Right ventricle myocardium superior (tissue), 1 donor: ENCODE results near the gene MED15. TPM values are rescaled to one million over a fixed set of nuclear protein-coding genes. Genes with fewer than 3 reads are reported as not detected.
"Not testable (repeated sequence)": the region's sequence is repeated elsewhere in the genome, so short reads cannot be mapped to it uniquely, and the experiment has no call there.

Experiments
- ATAC-seq: fragments of 200-7000 bp; cut with Tn5 transposase; one replicate; pipeline ENCODE4 v1.9.1; 2020; ENCODE audit warnings: mild to moderate bottlenecking; ENCODE audit not compliant: poor library complexity
- DNase-seq: peaks from one replicate; pipeline ENCODE4 v3.0.0-alpha.2; 2020
- intact Hi-C: fragments of 100-400 bp; cut with DNase I; formaldehyde crosslinking; loops from one replicate; pipeline ENCODE4 v1.11.2; 2022
- total RNA-seq: library from RNA; stranded (reverse); fragmentation: NEBNext Ultra II Directional; extraction: Animal tissue kit (Norgen Biotek cat#: 25700); gene quantifications from one replicate; pipeline ENCODE4 v1.2.1, GENCODE V29; 2021
- donor health status: DM: no; HTN: yes; CAD: no; lungs with severe emphysema.

MED15 gene
- total RNA-seq, 1 donor from 2014 or later = 36.3 TPM

DNA sequence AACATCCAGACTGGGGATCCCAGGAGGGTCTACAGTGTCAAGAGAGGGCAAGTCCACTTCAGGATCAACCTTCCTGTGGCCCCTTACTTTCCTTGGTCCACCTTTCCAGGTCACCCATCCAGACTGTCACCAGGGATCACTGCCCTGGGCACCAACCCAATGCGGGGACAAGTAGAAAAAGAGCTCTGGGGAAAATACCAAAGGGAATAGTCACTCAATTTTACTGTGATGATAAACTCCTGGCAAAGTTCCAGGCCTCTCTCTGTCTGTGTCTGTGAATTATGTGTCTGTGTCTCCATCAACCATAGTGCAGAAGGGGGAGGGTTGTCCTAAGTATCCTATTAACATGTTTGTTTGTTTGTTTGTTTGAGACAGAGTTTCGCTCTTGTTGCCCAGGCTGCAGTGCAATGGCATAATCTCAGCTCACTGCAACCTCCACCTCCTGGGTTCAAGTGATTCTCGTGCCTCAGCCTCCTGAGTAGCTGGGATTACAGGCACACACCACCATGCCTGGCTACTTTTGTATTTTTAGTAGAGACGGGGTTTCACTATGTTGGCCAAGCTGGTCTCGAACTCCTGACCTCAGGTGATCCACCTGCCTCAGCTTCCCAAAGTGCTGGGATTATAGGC lies 3.0 kb upstream of the MED15 start:
- DNase-seq, intact Hi-C loops, ATAC-seq: not testable (repeated sequence)

DNA sequence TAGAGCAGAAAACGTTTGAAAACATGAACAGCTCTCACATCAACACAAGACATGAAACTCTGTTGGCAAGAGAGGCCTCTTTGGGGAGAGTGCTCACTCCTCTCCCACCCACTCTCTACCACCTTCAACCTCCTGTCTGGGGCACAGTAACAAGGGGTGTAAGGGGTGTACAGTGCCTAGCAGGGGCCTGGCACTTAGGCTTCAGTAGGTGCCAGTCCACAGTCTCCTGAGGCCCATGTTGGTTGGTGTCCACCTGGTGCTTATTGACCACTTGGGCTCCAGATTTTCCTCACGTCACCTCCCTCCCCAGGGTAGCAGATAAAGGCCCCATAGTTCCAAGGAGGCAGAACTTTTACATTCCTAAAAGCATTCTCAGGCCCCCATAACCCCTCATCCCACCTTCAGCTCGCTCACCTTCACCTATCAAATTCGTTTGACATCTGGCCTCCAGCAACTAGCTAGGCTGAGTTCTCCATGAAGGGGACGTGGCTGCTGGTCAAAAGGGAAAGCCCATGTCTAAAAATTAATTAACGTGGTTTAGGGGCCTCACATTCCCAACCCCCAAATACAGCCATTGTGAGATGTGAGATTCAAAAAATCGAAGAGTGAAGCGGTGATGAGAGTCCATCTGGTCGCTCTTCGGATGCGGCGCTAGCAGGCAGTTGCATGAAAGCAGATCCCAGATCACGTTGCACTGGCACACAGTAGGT lies 712 bp upstream of the MED15 start:
- no peak for ATAC-seq
- no peak for DNase-seq
- intact Hi-C loops = loop anchor here (5.0 kb wide), 1 partner anchor 46 kb away; no protein-coding TSS in a partner anchor

DNA sequence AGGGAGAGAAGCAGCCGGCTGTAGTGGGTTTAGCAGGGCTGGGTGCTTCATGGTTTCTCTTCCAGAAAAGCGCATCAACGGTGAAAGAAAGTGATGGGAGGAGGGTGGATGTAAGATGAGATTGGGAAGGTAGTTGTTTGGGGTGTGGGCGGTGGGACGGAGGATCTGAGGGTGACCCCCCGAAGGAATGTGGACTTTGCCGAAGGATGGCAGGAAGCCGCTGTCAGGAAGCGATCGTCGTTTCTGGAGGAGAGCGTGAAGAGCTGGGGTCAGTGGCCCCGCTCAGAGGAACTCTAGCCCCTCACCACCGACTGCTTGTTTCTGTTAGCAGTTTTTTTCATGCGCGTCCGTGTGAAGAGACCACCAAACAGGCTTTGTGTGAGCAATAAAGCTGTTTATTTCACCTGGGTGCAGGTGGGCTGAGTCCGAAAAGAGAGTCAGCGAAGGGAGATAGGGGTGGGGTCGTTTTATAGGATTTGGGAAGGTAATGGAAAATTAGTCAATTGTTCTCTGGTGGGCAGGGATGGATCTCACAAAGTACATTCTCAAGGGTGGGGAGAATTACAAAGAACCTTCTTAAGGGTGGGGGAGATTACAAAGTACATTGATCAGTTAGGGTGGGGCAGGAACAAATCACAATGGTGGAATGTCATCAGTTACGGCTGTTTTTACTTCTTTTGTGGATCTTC lies 801 bp downstream of the MED15 start:
- intact Hi-C loops = loop anchor here (5.0 kb wide), 1 partner anchor 44 kb away; no protein-coding TSS in a partner anchor
- ATAC-seq = peak; percentile 6
- not testable (repeated sequence) for DNase-seq

DNA sequence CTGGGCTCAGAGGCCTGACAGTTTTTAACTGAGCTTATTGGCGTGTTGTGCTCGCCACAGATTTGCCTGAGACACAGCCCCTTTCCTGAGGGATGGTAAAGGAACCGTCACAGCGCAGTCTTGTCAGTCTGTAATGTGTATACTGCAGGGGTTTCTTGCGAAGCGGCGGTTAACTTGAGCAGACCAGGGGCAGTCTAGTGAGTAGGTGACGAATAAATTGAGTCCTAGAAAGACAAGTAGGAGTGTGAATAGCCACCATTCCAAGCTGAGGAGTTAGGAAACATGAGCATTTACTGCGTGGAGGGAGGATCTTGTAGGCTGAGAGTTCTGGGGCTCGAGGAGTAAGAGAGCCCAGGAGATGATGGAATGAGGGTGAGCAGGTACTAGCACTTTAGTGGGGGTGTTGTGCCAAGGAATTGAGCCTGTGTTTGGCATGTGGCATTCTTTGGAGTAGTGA lies 1.4 kb downstream of the MED15 start:
- ATAC-seq (peak; percentile 1), DNase-seq (no peak)
- intact Hi-C loops = loop anchor here (5.0 kb wide), 1 partner anchor 43 kb away; no protein-coding TSS in a partner anchor

DNA sequence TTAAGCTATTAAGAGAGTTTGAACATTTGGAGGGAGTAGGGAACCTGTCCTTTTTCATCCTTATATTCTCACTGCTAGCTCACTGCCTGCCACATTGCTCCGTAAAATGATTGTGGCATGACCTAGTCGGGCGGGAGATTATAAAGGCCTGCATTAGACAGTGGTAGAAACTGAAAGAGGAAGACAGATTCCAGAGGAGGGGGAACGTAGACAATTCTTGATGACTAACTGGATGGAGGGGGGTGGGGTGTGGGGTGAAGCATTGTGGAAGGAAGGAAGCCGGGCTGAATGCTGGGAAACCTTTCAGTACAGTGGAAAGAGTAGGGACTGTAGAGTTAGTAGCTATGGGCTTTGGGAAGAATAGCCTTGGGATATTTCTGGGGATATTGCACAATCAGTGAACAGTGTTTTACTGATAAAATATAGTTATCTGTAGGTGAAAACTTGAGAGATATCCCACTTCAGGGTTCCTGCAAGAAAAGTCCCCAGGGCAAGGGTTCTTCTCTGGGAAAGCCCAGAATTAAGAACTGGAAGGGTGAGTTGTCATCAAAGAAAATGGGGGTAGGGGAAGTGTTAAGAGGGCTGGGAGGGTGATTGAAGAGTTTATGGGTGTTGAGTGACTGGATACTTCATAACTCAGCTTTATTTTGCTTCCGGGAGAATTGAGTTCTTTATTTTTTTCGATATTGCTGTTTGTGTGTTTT lies 2.1 kb downstream of the MED15 start:
- ATAC-seq = peak; percentile 51
- intact Hi-C loops = loop anchor here (5.0 kb wide), 1 partner anchor 43 kb away; no protein-coding TSS in a partner anchor
- peak; percentile 59 for DNase-seq

DNA sequence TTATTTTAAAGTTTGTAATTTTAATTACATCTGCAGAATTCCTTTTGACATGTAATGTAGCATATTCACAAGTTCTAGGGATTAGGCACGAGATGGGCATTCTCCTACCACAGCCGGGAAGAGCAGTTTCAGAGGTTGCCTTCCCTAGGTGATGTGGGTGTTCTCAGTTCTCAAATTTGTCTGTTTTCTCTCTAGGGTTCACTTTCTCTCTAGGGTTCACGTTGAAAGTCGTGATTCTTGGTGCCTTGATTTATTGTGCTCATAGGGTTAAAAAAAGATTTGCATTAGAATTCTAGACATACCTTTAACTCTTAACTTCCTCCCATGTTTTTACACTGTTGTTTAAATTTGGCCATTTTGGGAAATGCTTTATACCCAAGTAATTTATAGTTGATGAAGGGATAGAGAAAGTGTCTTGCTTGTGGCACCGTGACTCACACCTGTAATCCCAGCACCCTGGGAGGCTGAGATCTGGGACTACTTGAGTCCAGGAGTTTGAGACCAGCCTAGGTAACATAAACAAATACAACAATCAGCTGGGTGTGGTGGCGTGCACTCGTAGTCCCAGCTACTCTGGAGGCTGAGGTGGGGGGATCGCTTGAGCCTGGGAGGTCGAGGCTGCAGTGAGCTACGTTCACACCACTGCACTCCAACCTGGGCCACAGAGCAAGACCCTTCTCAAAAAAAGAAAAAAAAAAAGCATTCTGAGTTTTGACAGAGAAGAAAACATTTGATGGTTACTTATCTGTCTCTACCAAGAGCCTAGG lies 3.6 kb downstream of the MED15 start:
- ATAC-seq = no peak
- intact Hi-C loops = no loop called here
- no peak for DNase-seq

DNA sequence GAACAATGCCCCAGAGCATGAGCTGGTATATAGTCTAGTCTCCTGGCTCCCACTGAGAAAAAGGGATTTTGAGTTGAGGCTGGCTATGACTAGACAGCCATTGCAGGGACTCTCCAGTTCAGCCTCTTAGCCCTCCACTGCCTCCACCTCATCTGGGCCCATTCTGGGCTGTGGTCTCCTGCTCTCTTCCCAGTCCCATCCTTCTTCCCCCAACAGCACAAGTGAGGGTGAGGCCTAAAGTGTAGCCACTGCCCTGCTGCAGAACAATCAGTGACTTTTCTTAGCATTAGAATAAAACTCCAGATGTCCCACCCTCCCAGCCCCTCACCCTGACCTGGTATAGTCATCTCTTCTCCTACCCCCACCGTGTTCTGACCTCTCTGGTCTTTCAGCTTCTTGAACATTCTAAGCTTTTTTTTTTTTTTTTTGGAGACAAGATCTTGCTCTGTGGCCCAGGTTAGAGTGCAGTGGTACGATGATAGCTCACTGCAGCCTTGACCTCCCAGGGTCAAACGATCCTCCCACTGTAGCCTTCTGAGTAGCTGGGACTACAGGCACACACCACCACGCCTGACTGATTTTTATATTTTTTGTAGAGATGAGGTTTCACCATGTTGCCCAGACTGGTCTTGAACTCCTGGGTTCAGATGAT lies 4.3 kb downstream of the MED15 start:
- ATAC-seq = no peak
- intact Hi-C loops = no loop called here
- DNase-seq = no peak

DNA sequence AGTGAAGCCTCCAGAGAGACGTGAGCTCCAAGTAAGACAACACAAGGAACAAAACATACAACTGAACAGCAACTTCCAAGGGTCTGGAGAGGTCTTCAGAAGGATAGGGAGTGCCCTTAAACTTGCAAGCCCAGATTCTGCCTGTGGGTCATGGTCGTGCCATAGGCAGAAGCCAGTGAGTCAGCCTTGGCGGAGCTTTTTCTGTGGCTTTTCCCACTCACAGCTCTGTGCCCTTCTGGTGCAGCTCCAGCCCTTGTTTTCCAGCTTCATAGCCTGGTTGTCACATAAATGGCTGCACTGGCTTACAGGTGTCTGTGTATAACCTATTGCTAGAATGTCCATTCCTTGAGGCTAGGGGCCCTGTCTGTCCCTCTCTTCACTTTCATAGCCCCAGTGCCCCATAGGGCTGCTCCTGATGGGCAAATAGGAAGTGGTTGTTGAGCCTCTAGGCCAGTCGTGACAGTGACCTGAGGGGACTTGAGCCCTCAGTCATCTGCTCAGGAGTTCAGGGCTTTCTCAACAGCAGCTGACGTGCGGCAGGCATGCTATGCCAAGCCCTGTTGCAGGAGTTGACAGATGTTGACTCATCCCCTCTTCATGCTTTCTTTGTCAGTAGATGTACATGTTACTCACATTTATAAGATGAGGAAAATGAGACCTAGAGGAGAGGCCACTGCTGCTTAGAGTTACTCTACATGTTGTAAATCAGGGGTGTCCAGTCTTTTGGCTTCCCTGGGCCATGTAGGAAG lies 7.4 kb downstream of the MED15 start:
- no peak for DNase-seq
- ATAC-seq = no peak
- intact Hi-C loops = no loop called here

DNA sequence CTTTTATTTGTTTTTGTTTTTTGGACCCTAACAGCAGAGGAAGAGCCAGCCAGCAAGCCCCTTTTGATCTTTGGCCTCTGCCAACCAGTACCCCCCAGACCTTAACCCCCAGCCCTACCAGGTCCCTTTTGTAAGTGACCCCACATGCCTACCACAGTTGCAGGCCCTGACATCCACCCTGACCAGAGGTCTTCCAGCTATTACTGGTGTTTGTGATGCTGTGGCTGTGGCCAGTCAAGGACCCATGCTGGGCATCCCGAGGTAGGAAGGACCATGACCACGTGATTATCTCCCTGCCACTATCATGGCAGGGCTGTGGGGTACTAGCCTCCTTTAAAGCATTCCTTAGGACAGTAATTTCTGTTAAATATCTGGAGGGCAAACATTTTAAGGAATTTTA lies 9.0 kb downstream of the MED15 start:
- no peak for DNase-seq
- ATAC-seq = no peak
- intact Hi-C loops = no loop called here

DNA sequence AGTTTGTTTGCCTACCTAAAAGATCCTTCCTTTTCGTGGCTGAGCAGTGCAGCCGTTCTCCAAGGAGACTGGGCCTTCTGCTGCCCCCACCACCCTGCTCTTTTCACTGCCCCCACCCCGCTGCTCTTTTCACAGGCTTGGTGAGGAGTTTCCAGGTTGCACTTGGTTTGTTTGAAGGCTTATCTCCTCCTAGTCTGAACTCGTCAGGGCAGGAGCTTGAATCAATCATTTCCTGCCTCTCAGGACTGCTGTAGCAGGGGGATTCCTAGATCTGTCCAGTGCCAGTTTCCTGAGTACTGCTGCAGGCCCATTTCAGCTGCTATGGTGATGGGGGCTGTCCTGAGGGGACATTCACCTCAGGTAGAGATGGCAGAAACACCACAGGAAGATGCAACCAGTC lies 10.0 kb downstream of the MED15 start:
- ATAC-seq = no peak
- no peak for DNase-seq
- intact Hi-C loops = no loop called here

DNA sequence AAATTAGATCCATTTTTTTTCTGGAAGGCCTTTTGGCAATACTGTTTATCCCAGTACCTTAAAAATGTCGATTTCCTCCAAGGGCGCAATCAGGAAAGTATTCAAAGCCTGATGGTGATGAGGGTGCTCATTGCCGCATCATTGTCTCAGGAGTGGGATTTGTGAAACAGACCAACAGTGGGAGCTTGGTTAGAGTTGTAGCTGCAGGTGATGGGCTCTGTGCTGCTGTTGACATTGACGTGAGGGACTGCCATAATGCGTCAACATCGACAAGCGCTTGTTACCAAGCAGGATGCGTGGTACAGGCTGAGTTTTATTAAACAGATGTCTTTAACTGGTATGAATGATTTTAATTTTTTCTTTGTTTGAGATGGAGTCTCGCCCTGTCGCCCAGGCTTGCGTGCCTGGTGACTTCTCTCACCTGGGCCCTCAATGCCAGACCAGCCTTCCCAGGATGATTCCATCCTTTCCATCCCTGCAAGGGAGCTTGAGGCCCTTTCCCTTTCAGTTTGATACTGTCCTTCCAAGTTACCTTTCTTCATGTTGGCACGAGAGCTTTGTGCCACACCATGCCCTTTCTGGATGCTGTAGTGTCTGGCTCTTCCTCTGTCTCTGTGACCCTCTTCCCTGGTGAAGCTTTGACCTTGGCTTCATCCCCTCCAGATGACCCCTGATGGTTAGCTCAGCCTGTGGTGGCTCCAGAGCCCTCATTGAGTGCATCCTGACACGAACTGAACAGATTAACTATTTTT lies 10.6 kb downstream of the MED15 start:
- DNase-seq = no peak
- intact Hi-C loops = no loop called here

DNA sequence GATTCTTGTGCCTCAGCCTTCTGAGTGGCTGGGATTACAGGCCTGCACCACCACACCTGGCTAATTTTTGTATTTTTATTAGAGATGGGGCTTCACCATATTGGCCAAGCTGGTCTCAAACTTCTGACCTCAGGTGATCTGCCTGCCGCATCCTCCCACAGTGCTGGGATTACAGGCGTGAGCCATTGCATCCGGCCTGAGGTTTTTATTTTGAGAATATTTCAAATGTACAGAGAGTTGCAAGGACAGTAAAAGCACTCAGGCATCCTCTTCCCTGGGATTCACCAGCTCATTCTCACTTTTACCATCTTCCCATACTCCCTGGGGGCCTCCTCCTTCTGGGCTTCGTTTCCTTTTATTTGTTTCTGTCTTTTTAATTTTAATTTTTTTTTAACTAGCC lies 12.1 kb downstream of the MED15 start:
- ATAC-seq (no peak), DNase-seq (no peak)
- intact Hi-C loops = no loop called here

More for the DNA sequence above, 10.6 kb downstream of the MED15 start:
- ATAC-seq = no peak

DNA sequence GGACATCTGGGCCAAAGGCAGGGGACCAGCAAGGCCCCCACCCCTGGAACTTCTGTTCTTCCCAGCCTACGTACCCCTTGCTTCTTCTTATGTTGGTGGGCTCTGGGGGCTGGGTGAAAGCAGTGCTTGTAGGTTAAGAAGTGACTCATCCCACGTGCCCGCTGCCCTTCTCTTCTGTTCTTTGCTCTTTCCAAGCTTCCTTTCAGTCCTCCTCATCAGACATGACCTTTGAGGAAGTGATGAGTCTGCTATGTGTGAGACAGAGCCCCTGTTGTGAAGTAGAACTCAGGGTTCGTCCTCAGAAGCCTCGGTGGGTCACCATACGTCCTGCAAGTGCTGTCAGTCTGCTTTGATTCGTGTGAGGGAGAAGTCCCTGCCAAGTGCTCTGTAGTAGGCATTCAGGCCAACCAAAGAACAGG lies 12.7 kb downstream of the MED15 start:
- ATAC-seq (no peak), DNase-seq (no peak)
- intact Hi-C loops = no loop called here

DNA sequence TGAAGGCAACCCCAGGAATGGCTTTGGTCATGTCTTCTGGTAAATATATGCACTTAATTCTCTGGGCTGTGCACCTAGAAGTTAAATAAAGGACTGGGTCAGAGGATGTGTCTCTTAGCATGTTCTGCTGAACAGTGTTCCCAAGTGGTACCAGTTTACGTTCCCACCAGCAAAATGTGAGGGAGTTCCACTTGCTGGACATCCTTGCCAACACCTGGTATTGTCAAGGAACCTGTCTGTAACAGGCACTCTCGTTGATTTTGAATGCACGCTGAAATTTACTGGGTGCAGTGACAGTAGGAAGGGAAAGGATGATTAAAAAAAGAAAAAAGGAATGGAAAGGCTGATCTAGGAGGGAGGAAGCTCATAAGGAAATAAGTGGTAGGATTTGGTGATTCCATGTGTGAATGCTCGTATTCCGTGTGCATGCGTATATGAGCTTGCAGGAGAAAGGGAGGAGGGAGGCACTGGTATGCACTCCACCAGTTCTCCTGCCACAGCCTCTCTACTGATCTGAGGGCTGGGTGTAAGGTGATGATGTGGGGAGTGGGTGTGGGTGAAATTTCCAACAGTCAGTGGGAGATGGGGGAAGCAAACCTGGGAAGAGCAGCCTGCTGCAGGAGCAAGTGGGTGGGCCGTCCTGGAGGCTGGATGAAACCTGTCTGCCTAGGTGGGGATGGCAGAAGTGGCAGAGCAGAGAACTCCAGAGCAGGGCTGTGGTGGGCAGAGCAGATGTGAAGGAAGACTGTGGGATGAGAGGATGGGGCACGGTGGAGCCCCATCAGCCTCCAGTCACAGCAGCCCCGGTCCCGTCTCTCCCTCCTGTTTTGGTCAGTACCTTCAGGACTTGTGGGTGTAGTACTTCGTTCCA lies 15.0 kb downstream of the MED15 start:
- intact Hi-C loops = no loop called here
- DNase-seq (no peak), ATAC-seq (no peak)

DNA sequence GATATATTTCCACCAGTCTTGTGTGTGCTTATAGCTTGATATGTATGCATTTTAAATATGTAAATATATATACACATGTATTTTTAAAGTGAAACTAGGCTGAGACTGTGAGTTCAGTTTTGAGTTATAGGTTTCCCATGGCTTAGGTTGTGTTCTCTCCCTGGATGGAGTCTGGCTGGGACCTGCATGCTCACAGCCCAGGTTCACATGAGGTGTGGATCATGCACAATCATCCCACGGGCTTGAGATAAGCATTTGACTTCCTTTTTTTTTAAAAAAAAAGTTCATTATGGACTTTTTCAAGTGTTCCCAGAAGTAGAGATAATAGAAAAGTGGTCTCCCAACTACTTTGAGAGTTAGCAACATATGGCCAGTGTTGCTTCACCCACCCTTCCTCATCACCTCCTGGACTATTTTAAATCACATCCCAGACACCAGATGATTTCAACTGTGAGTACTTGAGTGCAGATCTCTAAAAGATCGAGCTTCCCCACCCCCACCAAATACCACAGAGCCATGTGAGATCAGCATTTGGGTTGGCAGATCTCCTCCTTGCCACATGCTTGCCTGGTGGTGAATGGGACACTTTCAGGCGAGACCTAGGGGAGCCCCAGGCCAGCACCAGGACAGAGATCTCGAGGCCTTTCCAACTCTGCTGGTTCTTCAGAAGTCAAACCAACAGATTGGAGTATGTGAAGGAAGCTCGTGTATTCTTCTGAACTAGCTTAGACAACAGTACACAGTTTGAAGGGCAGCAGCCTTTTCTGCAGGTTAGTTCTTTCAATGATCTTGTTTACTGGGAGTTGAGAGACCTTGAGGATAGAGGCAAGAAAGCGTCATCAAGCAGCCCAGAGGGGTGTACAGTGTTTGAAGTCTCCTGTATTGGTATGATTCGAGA lies 15.9 kb downstream of the MED15 start:
- ATAC-seq (peak; percentile 57), DNase-seq (no peak)
- intact Hi-C loops = no loop called here
